ENCODE results near the gene SLC31A1. TPM values are rescaled to one million over a fixed set of nuclear protein-coding genes. Genes with fewer than 3 reads are reported as not detected.

SLC31A1 gene
- total and polyA plus RNA-seq, 2 experiments from 2014 or later: 15.0 to 32.1 TPM

GRCh38 chr9:113246928-113247327 lies 25.6 kb downstream of the SLC31A1 start (continued):
- TF ChIP-seq, protein P1, sequence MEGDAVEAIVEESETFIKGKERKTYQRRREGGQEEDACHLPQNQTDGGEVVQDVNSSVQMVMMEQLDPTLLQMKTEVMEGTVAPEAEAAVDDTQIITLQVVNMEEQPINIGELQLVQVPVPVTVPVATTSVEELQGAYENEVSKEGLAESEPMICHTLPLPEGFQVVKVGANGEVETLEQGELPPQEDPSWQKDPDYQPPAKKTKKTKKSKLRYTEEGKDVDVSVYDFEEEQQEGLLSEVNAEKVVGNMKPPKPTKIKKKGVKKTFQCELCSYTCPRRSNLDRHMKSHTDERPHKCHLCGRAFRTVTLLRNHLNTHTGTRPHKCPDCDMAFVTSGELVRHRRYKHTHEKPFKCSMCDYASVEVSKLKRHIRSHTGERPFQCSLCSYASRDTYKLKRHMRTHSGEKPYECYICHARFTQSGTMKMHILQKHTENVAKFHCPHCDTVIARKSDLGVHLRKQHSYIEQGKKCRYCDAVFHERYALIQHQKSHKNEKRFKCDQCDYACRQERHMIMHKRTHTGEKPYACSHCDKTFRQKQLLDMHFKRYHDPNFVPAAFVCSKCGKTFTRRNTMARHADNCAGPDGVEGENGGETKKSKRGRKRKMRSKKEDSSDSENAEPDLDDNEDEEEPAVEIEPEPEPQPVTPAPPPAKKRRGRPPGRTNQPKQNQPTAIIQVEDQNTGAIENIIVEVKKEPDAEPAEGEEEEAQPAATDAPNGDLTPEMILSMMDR (conservative IDR thresholded peaks at IDR 0.05; ENCODE audit: low read depth in 2 of 2): no peak
- TF ChIP-seq EZH2 (IDR thresholded peaks at IDR 0.05; ENCODE audit: low read depth, unreplicated experiment): no peak
- TF ChIP-seq JUNB (IDR thresholded peaks at IDR 0.05; ENCODE audit: unreplicated experiment): no peak

DNA sequence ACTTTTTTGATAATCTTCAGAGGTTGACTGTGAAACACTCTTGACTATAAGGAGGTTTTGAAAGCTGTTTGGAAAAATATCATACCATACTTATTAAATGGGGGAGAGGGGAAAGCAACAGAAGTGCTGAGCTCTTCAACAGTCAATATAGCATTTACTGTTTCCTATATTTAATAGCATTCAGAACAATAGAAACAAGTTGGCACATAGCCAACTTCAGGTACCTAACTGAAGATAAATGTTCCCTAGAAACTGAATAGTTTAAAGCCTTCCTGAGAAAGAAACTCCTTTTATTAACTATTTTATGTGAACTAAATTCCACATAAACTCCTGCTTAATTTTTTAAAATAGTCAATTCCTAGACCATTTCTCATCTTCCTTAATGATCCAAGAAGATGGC lies 26.3 kb downstream of the SLC31A1 start:
- Histone ChIP-seq H3F3A (replicated peaks; ENCODE audit: low read depth) (no peaks in the 10 kb centered on the region), H3K36me3 (ENCODE audit: insufficient read depth) (no peaks in the 10 kb centered on the region), H3K27me3 (ENCODE audit: insufficient read depth) (no peaks in the 10 kb centered on the region), H3K27ac (ENCODE audit: low read depth) (no peak overlapping the region), H3K4me3 (no peak overlapping the region), H3K9me2 (ENCODE audit: insufficient read depth) (no peaks in the 10 kb centered on the region), H3K4me1 (ENCODE audit: insufficient read depth) (no peaks in the 10 kb centered on the region), H3K4me2 (no peak overlapping the region), H4K20me1 (replicated peaks; ENCODE audit: insufficient read depth) (peaks cover 14% of the 10 kb centered on the region; the same call in 1 of the 2 replicates), H3K79me2 (replicated peaks; ENCODE audit: insufficient read depth) (no peaks in the 10 kb centered on the region; the same call in 1 of the 2 replicates), H2AFZ (no peak overlapping the region)
- Mint-ChIP-seq H3K36me3 (ENCODE audit: low read depth) (peaks cover 18% of the 10 kb centered on the region), H3K27ac (no peak overlapping the region), H3K4me1 (no peaks in the 10 kb centered on the region; the same call in 2 of the 3 replicates), H3K9me3 (peaks cover 9% of the 10 kb centered on the region; the same call in 2 of the 3 replicates), H3K27me3 (ENCODE audit: insufficient read depth, low read depth, poor library complexity) (peaks cover 3% of the 10 kb centered on the region), H3K4me3 (no peak overlapping the region)
- DNase-seq (ENCODE audit: low spot score): no peak
- ATAC-seq: no peak
- no peak for TF ChIP-seq ZNF114 (CRISPR knock-in tag; IDR thresholded peaks at IDR 0.05)
- TF ChIP-seq, protein P2, sequence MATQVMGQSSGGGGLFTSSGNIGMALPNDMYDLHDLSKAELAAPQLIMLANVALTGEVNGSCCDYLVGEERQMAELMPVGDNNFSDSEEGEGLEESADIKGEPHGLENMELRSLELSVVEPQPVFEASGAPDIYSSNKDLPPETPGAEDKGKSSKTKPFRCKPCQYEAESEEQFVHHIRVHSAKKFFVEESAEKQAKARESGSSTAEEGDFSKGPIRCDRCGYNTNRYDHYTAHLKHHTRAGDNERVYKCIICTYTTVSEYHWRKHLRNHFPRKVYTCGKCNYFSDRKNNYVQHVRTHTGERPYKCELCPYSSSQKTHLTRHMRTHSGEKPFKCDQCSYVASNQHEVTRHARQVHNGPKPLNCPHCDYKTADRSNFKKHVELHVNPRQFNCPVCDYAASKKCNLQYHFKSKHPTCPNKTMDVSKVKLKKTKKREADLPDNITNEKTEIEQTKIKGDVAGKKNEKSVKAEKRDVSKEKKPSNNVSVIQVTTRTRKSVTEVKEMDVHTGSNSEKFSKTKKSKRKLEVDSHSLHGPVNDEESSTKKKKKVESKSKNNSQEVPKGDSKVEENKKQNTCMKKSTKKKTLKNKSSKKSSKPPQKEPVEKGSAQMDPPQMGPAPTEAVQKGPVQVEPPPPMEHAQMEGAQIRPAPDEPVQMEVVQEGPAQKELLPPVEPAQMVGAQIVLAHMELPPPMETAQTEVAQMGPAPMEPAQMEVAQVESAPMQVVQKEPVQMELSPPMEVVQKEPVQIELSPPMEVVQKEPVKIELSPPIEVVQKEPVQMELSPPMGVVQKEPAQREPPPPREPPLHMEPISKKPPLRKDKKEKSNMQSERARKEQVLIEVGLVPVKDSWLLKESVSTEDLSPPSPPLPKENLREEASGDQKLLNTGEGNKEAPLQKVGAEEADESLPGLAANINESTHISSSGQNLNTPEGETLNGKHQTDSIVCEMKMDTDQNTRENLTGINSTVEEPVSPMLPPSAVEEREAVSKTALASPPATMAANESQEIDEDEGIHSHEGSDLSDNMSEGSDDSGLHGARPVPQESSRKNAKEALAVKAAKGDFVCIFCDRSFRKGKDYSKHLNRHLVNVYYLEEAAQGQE (IDR thresholded peaks at IDR 0.05; ENCODE audit: unreplicated experiment): no peak
- TF ChIP-seq, protein P3, sequence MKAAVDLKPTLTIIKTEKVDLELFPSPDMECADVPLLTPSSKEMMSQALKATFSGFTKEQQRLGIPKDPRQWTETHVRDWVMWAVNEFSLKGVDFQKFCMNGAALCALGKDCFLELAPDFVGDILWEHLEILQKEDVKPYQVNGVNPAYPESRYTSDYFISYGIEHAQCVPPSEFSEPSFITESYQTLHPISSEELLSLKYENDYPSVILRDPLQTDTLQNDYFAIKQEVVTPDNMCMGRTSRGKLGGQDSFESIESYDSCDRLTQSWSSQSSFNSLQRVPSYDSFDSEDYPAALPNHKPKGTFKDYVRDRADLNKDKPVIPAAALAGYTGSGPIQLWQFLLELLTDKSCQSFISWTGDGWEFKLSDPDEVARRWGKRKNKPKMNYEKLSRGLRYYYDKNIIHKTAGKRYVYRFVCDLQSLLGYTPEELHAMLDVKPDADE (IDR thresholded peaks at IDR 0.05): no peak
- TF ChIP-seq NANOG (IDR thresholded peaks at IDR 0.05; ENCODE audit: borderline replicate concordance): no peak
- no peak for TF ChIP-seq JUNB (IDR thresholded peaks at IDR 0.05; ENCODE audit: unreplicated experiment)
- TF ChIP-seq ZNF331 (CRISPR knock-in tag; IDR thresholded peaks at IDR 0.05; ENCODE audit: low read depth): no peak
- no peak for TF ChIP-seq EZH2 (IDR thresholded peaks at IDR 0.05; ENCODE audit: low read depth, unreplicated experiment)
- TF ChIP-seq, protein P1 (conservative IDR thresholded peaks at IDR 0.05; ENCODE audit: low read depth in 2 of 2): no peak
- no peak for TF ChIP-seq CREB1 (CRISPR knock-in tag; IDR thresholded peaks at IDR 0.05; ENCODE audit: low read depth)
- TF ChIP-seq POLR2AphosphoS5 (IDR thresholded peaks at IDR 0.05; ENCODE audit: low read depth): no peak
- TF ChIP-seq EZH2phosphoT487 (IDR thresholded peaks at IDR 0.05; ENCODE audit: unreplicated experiment): no peak
- TF ChIP-seq STAT1 (IDR thresholded peaks at IDR 0.05; ENCODE audit: unreplicated experiment): no peak

Data from GM23338 (cell line).